HG03280 (cell line): ENCODE measurements around the gene LEPROT.
"Not testable (repeated sequence)": the region's sequence is repeated elsewhere in the genome, so short reads cannot be mapped to it uniquely, and the experiment has no call there.

Experiments
- ATAC-seq: cut with Tn5 transposase; IDR thresholded peaks from one replicate; pipeline ENCODE4 v1.9.1; 2021; ENCODE audit warnings: mild to moderate bottlenecking, moderate library complexity; ENCODE audit not compliant: unreplicated experiment

The LEPROT gene

GRCh38 chr1:65435987-65436386, 15.5 kb downstream of the LEPROT start:
- ATAC-seq: no peak

- ATAC-seq: no peak
Measured at GRCh38 chr1:65437616-65438015, 17.1 kb downstream of the LEPROT start.

GRCh38 chr1:65440322-65440900, 19.9 kb downstream of the LEPROT start:
- ATAC-seq: no peak

GRCh38 chr1:65440915-65441314, 20.4 kb downstream of the LEPROT start:
- no peak for ATAC-seq

- ATAC-seq: no peak
Measured at GRCh38 chr1:65441464-65441863, 21.0 kb downstream of the LEPROT start.

- no peak for ATAC-seq
Measured at GRCh38 chr1:65442442-65442841, 22.0 kb downstream of the LEPROT start.

- ATAC-seq: no peak
Measured at GRCh38 chr1:65443647-65444046, 23.2 kb downstream of the LEPROT start.

- ATAC-seq: no peak
Measured at GRCh38 chr1:65444128-65444640, 23.7 kb downstream of the LEPROT start.

GRCh38 chr1:65445837-65446236, 25.4 kb downstream of the LEPROT start:
- no peak for ATAC-seq

- ATAC-seq: no peak
Measured at GRCh38 chr1:65449214-65449823, 28.9 kb downstream of the LEPROT start.

- not testable (repeated sequence) for ATAC-seq
Measured at GRCh38 chr1:65455678-65456077, 35.2 kb downstream of the LEPROT start.

- no peak for ATAC-seq
Measured at GRCh38 chr1:65456481-65456880, 36.0 kb downstream of the LEPROT start.

GRCh38 chr1:65457868-65458267, 37.4 kb downstream of the LEPROT start:
- no peak for ATAC-seq

- peak; percentile 23 for ATAC-seq
Measured at GRCh38 chr1:65458730-65459396, 38.4 kb downstream of the LEPROT start.

- ATAC-seq: peak; percentile 72
Measured at GRCh38 chr1:65459397-65459768, 38.9 kb downstream of the LEPROT start.

- ATAC-seq: not testable (repeated sequence)
Measured at GRCh38 chr1:65465837-65466236, 45.4 kb downstream of the LEPROT start.

- ATAC-seq: no peak
Measured at GRCh38 chr1:65467536-65467935, 47.1 kb downstream of the LEPROT start.

- no peak for ATAC-seq
Measured at GRCh38 chr1:65469126-65469888, 48.8 kb downstream of the LEPROT start.

GRCh38 chr1:65469889-65470340, 49.4 kb downstream of the LEPROT start:
- ATAC-seq: no peak

GRCh38 chr1:65470766-65471165, 50.3 kb downstream of the LEPROT start:
- no peak for ATAC-seq

- ATAC-seq: no peak
Measured at GRCh38 chr1:65471213-65471833, 50.9 kb downstream of the LEPROT start.
